Activated CD4-positive, alpha-beta T cell treated with anti-CD3 and anti-CD28 coated beads for 36 hours (primary cell): ENCODE data around the gene COPB2. TPM values are rescaled to one million over a fixed set of nuclear protein-coding genes. Genes with fewer than 3 reads are reported as not detected.

Experiments used
- ATAC-seq: fragments of 200-7000 bp; cut with Tn5 transposase; one replicate; pipeline ENCODE4 v1.10.0; 2021; ENCODE audit warnings: mild to moderate bottlenecking, moderate library complexity
- CTCF ChIA-PET: fragments of 350-600 bp; sonication (Branson Sonifier 250); formaldehyde crosslinking; loops from one replicate; lab custom pipeline; 2021; ENCODE audit warnings: antibody characterized with exemption; lab: Charles Lee
- POLR2A ChIA-PET: fragments of 350-600 bp; sonication (Branson Sonifier 250); formaldehyde crosslinking; loops from one replicate; lab custom pipeline; 2021; ENCODE audit warnings: antibody characterized with exemption, inconsistent platforms; lab: Charles Lee
- DNase-seq: peaks from one replicate; pipeline ENCODE4 v3.0.0-alpha.2; 2020
- H3K27ac Mint-ChIP-seq: one replicate; pipeline ENCODE4 v1.8.0; 2021; ENCODE audit warnings: mixed read lengths
- H3K27me3 Mint-ChIP-seq: one replicate; pipeline ENCODE4 v1.8.0; 2021; ENCODE audit warnings: mixed read lengths
- H3K36me3 Mint-ChIP-seq: one replicate; pipeline ENCODE4 v1.8.0; 2021; ENCODE audit warnings: low read depth, mixed read lengths
- H3K4me1 Mint-ChIP-seq: one replicate; pipeline ENCODE4 v1.8.0; 2021; ENCODE audit warnings: mixed read lengths
- H3K4me3 Mint-ChIP-seq: one replicate; pipeline ENCODE4 v1.8.0; 2021; ENCODE audit warnings: mild to moderate bottlenecking, moderate library complexity, mixed read lengths
- H3K9me3 Mint-ChIP-seq: one replicate; pipeline ENCODE4 v1.8.0; 2021; ENCODE audit warnings: low read depth, mixed read lengths
- intact Hi-C, 2 experiments: fragments of 100-400 bp; cut with DNase I in 1 of 2; cut with micrococcal nuclease in 1 of 2; formaldehyde crosslinking; loops; one replicate each; pipeline versions ENCODE4 v1.14.2 to v1.15.1; 2022 to 2024; cut with DNase I, micrococcal nuclease
- total RNA-seq, 2 experiments: library from RNA; stranded (reverse); gene quantifications; one replicate each; pipeline ENCODE4 v1.2.3, GENCODE V29; 2021

COPB2 gene
- total RNA-seq, 2 experiments from 2014 or later: 90.9 to 99.2 TPM

DNA sequence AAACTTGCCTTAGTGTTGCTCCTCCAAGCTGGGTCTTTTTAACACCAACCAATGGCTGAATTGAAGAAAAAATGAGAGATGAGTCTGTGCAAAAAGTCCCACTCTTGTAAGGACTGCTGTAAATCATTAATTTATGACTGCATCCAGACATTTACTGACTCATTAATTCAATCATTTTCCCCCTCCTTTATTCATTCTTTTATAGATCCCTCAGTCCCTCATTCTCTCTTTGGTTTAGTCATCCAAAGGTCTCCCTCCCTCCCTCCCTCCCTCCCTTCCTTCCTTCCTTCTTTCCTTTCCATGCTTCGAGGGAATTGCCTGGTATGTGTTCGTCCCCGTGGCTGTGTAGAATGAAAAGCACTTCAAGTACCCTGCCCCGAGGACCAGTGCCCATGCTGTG lies 80.9 kb downstream of the COPB2 start:
- H3K4me1 Mint-ChIP-seq: no peaks in the 10 kb centered on the region
- no peak overlapping the region for H3K4me3 Mint-ChIP-seq
- H3K27ac Mint-ChIP-seq: no peak overlapping the region
- no peaks in the 10 kb centered on the region for H3K9me3 Mint-ChIP-seq
- CTCF ChIA-PET: interaction anchor here (0.6 kb wide), 1 partner anchor 732 kb away, joined by 3 read pairs; no protein-coding TSS in a partner anchor
- DNase-seq (no peak), ATAC-seq (no peak)
- no peaks in the 10 kb centered on the region for H3K36me3 Mint-ChIP-seq
- POLR2A ChIA-PET: no interaction called here
- H3K27me3 Mint-ChIP-seq: peaks cover 3% of the 10 kb centered on the region
- intact Hi-C loops: no loop called here

DNA sequence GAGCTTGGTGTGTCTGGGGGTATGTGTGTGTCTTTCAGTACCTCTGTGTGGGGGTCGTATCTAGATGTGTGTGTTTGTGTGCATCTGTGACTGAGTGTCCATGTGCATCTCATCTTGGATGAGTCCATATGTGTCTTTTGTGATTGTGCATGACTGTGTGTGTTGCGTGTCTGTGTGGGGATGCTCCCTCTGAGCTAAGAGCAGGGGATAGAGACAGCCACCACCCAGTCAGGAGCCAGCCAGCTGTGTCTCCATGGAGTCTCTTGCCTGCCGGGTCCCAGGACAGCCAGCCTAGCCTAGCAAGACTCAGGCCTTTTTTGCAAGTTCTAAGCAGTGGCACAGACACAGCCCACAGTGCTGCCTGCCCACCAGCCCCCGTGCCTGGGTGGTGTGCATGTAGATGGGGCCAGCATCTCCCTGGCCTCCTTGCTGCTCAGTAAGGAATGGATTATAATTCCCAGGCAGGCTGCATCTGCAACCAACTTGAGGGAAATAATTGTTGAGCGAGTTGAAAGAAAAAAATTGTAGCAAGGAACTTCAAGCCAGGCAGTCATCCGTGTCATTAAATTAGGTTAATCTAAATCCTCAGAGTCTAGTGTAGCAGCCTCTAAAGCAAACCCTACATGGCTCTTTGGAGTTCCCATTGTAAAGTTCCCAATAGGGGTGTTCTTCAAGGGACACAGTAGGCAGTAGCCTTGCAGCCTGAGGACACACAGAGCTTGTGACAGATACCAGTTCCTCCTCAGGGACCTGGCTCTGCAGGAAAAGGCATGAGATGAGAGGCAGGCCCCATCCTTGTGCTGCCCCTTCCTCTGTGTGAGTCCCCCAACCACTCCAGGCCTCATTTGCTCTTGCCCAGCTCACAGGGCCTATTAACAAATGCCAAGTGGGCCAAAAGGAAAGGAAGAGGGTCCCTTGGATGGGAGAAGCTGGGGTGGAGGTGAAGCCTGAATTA lies 81.6 kb downstream of the COPB2 start:
- CTCF ChIA-PET: interaction anchor here (0.6 kb wide), 1 partner anchor 733 kb away, joined by 3 read pairs; no protein-coding TSS in a partner anchor
- H3K36me3 Mint-ChIP-seq: no peaks in the 10 kb centered on the region
- POLR2A ChIA-PET: no interaction called here
- H3K4me1 Mint-ChIP-seq: no peaks in the 10 kb centered on the region
- DNase-seq (no peak), ATAC-seq (no peak)
- no peak overlapping the region for H3K27ac Mint-ChIP-seq
- H3K9me3 Mint-ChIP-seq: no peaks in the 10 kb centered on the region
- H3K27me3 Mint-ChIP-seq: peaks cover 3% of the 10 kb centered on the region
- no peak overlapping the region for H3K4me3 Mint-ChIP-seq
- intact Hi-C loops: no loop called here

Other genes starting within 250 kb of the COPB2 start
- gene MRPS22, start 45.6 kb downstream of the COPB2 start, total RNA-seq: 10 to 100 TPM; 72.4 to 80.6 TPM
- not detected for gene RBP2, start 86.9 kb upstream of the COPB2 start, total RNA-seq
- not detected for gene RBP1, start 150.1 kb upstream of the COPB2 start, total RNA-seq